CD4-positive, alpha-beta T cell treated with Interleukin-10 for 1 hour (primary cell): Measurements from ENCODE around the gene CAB39L.
"Not testable (repeated sequence)": the region's sequence is repeated elsewhere in the genome, so short reads cannot be mapped to it uniquely, and the experiment has no call there.

Source experiments
- DNase-seq: peaks from one replicate; pipeline ENCODE4 v3.0.0-alpha.2; 2020

Gene CAB39L

GRCh38 chr13:49305792-49306425, 138.0 kb downstream of the CAB39L start:
- DNase-seq: no peak

GRCh38 chr13:49304763-49305700, 138.8 kb downstream of the CAB39L start:
- DNase-seq: no peak

- DNase-seq: no peak
Measured at GRCh38 chr13:49304356-49304755, 139.5 kb downstream of the CAB39L start.

GRCh38 chr13:49303533-49304252, 140.2 kb downstream of the CAB39L start:
- DNase-seq: no peak

- DNase-seq: no peak
Measured at GRCh38 chr13:49302817-49303216, 141.0 kb downstream of the CAB39L start.

- no peak for DNase-seq
Measured at GRCh38 chr13:49302222-49302621, 141.6 kb downstream of the CAB39L start.

- peak; percentile 85 for DNase-seq
Measured at GRCh38 chr13:49300739-49301589, 142.9 kb downstream of the CAB39L start.

GRCh38 chr13:49300276-49300675, 143.6 kb downstream of the CAB39L start:
- no peak for DNase-seq

- DNase-seq: no peak
Measured at GRCh38 chr13:49298903-49299605, 144.8 kb downstream of the CAB39L start.

GRCh38 chr13:49298416-49298815, 145.4 kb downstream of the CAB39L start:
- no peak for DNase-seq

GRCh38 chr13:49297338-49297737, 146.5 kb downstream of the CAB39L start:
- no peak for DNase-seq

- no peak for DNase-seq
Measured at GRCh38 chr13:49296659-49297058, 147.2 kb downstream of the CAB39L start.

- DNase-seq: no peak
Measured at GRCh38 chr13:49295244-49295643, 148.6 kb downstream of the CAB39L start.

GRCh38 chr13:49294723-49295122, 149.1 kb downstream of the CAB39L start:
- DNase-seq: not testable (repeated sequence)

- no peak for DNase-seq
Measured at GRCh38 chr13:49292742-49293486, 150.9 kb downstream of the CAB39L start.

GRCh38 chr13:49288458-49288857, 155.4 kb downstream of the CAB39L start:
- DNase-seq: no peak

GRCh38 chr13:49287995-49288394, 155.9 kb downstream of the CAB39L start:
- DNase-seq: no peak

GRCh38 chr13:49279885-49280284, 164.0 kb downstream of the CAB39L start:
- no peak for DNase-seq

- no peak for DNase-seq
Measured at GRCh38 chr13:49279112-49279511, 164.8 kb downstream of the CAB39L start.

- no peak for DNase-seq
Measured at GRCh38 chr13:49278211-49278610, 165.7 kb downstream of the CAB39L start.

GRCh38 chr13:49272296-49272695, 171.6 kb downstream of the CAB39L start:
- no peak for DNase-seq
